ENCODE data around the gene NUP62CL. TPM values are rescaled to one million over a fixed set of nuclear protein-coding genes. Genes with fewer than 3 reads are reported as not detected.

The NUP62CL gene
- total and polyA plus RNA-seq, 2 donors (not counting 1 experiment from before 2014, with no cell fraction given), result 0.89 to 3.2 TPM

GRCh38 chrX:107154787-107155620 is 51.2 kb downstream of the NUP62CL start:
- no peaks in the 10 kb centered on the region for H3K4me1 Mint-ChIP-seq
- no peaks in the 10 kb centered on the region for H3K27me3 Mint-ChIP-seq
- Histone ChIP-seq H3K27ac (ENCODE audit: low read length in 2 of 2) (no peak overlapping the region), H3K79me2 (ENCODE audit: control insufficient read depth, insufficient read depth, low read length) (no peaks in the 10 kb centered on the region), H2AFZ (ENCODE audit: insufficient read depth, low read depth, low read length, poor library complexity, severe bottlenecking) (no peak overlapping the region), H3K4me3 (ENCODE audit: control extremely low read depth in 1 of 5, extremely low read depth in 1 of 5, insufficient read depth in 1 of 5, low read depth in 2 of 5, low read length in 4 of 5) (no peak overlapping the region), H3K4me2 (replicated peaks; ENCODE audit: low read depth, low read length, poor library complexity, severe bottlenecking) (no peak overlapping the region), H3K27me3 (replicated peaks in 1 of 4; ENCODE audit: control extremely low read depth in 1 of 4, control insufficient read depth in 3 of 4, insufficient read depth in 4 of 4, low read length in 3 of 4) (peaks cover 0 to 3% (median 1%) of the 10 kb centered on the region in 4 experiments), H3K9me3 (ENCODE audit: control extremely low read depth in 1 of 3, control insufficient read depth in 2 of 3, insufficient read depth in 1 of 3, low read length in 2 of 3) (no peaks in the 10 kb centered on the region), H3K4me1 (ENCODE audit: control insufficient read depth in 2 of 2, insufficient read depth in 2 of 2, low read length in 2 of 2) (no peaks in the 10 kb centered on the region), H3K36me3 (replicated peaks in 1 of 2; ENCODE audit: control extremely low read depth in 1 of 2, control insufficient read depth in 1 of 2, extremely low read depth in 1 of 2, insufficient read depth in 2 of 2, low read length in 1 of 2) (no peaks in the 10 kb centered on the region), H3K9ac (ENCODE audit: low read length) (no peak overlapping the region), H4K20me1 (ENCODE audit: control insufficient read depth, insufficient read depth, low read length, poor library complexity, severe bottlenecking) (no peaks in the 10 kb centered on the region)
- TF ChIP-seq EZH2 (IDR thresholded peaks at IDR 0.05; ENCODE audit: borderline replicate concordance, insufficient read depth, low read depth, low read length, poor library complexity, severe bottlenecking), result no peak
- TF ChIP-seq CTCF (IDR thresholded peaks at IDR 0.05), result no peak
- peak overlapping the region; percentile 32 for H3K4me3 Mint-ChIP-seq
- no peak overlapping the region for H3K27ac Mint-ChIP-seq
- DNase-seq (peak; percentile 2), ATAC-seq (ENCODE audit: low read depth) (no peak)
- ChIA-PET CTCF (no interaction called here), POLR2A (no interaction called here)
- WGBS (ENCODE audit: insufficient coverage), result no CpG with 5 or more reads among the region's 6 CpGs
- H3K9me3 Mint-ChIP-seq (ENCODE audit: insufficient read depth), result no peaks in the 10 kb centered on the region
- intact Hi-C loops (cut with micrococcal nuclease), result no loop called here

- ChIA-PET POLR2A (no interaction called here), CTCF (no interaction called here)
- Histone ChIP-seq H3K9me3 (ENCODE audit: control extremely low read depth in 1 of 3, control insufficient read depth in 2 of 3, insufficient read depth in 1 of 3, low read length in 2 of 3) (no peaks in the 10 kb centered on the region), H3K9ac (ENCODE audit: low read length) (no peak overlapping the region), H3K4me1 (ENCODE audit: control insufficient read depth in 2 of 2, insufficient read depth in 2 of 2, low read length in 2 of 2) (no peaks in the 10 kb centered on the region), H3K27me3 (replicated peaks in 1 of 4; ENCODE audit: control extremely low read depth in 1 of 4, control insufficient read depth in 3 of 4, insufficient read depth in 4 of 4, low read length in 3 of 4) (peaks cover 0 to 3% (median 1%) of the 10 kb centered on the region in 4 experiments), H3K79me2 (ENCODE audit: control insufficient read depth, insufficient read depth, low read length) (no peaks in the 10 kb centered on the region), H3K4me3 (ENCODE audit: control extremely low read depth in 1 of 5, extremely low read depth in 1 of 5, insufficient read depth in 1 of 5, low read depth in 2 of 5, low read length in 4 of 5) (no peak overlapping the region), H4K20me1 (ENCODE audit: control insufficient read depth, insufficient read depth, low read length, poor library complexity, severe bottlenecking) (no peaks in the 10 kb centered on the region), H3K36me3 (replicated peaks in 1 of 2; ENCODE audit: control extremely low read depth in 1 of 2, control insufficient read depth in 1 of 2, extremely low read depth in 1 of 2, insufficient read depth in 2 of 2, low read length in 1 of 2) (no peaks in the 10 kb centered on the region), H2AFZ (ENCODE audit: insufficient read depth, low read depth, low read length, poor library complexity, severe bottlenecking) (no peak overlapping the region), H3K27ac (ENCODE audit: low read length in 2 of 2) (no peak overlapping the region), H3K4me2 (replicated peaks; ENCODE audit: low read depth, low read length, poor library complexity, severe bottlenecking) (no peak overlapping the region)
- H3K27ac Mint-ChIP-seq, result no peak overlapping the region
- 93% methylated on average over 2 of the region's 5 CpGs for WGBS (ENCODE audit: insufficient coverage)
- intact Hi-C loops (cut with micrococcal nuclease), result no loop called here
- no peaks in the 10 kb centered on the region for H3K4me1 Mint-ChIP-seq
- H3K4me3 Mint-ChIP-seq, result no peak overlapping the region
- DNase-seq (no peak), ATAC-seq (ENCODE audit: low read depth) (no peak)
- no peaks in the 10 kb centered on the region for H3K9me3 Mint-ChIP-seq (ENCODE audit: insufficient read depth)
- H3K27me3 Mint-ChIP-seq, result no peaks in the 10 kb centered on the region
- TF ChIP-seq CTCF (IDR thresholded peaks at IDR 0.05), result no peak
- no peak for TF ChIP-seq EZH2 (IDR thresholded peaks at IDR 0.05; ENCODE audit: borderline replicate concordance, insufficient read depth, low read depth, low read length, poor library complexity, severe bottlenecking)
Observed at GRCh38 chrX:107153005-107153404, 53.2 kb downstream of the NUP62CL start.

Data from B cell (primary cell).